Vagina (tissue), 2 donors: ENCODE results near the gene MTX3.

Source experiments
- POLR2A ChIP-seq, 2 donors: fragments of 450-650 bp; IDR thresholded peaks; one replicate each; pipeline ENCODE4 v1.6.1; 2017; ENCODE audit warnings: antibody characterized with exemption in 2 of 2, mild to moderate bottlenecking in 2 of 2, moderate library complexity in 2 of 2
- POLR2AphosphoS5 ChIP-seq, 2 donors: sonication (generic); formaldehyde crosslinking; IDR thresholded peaks; one replicate each; pipeline ENCODE4 v1.9.0; 2017; ENCODE audit warnings: antibody characterized with exemption in 2 of 2, mild to moderate bottlenecking in 2 of 2, low read depth in 1 of 2; ENCODE audit not compliant: insufficient read depth in 1 of 2
- TF ChIP-seq, protein P1 (sequence below), 3 experiments: fragments of 450-650 bp in 2 of 3; fragments of 200-600 bp in 1 of 3; sonication (generic) in 1 of 3; IDR thresholded peaks; one replicate each; pipeline ENCODE4 v1.5.1; 2017 to 2019; ENCODE audit warnings: antibody characterized with exemption in 3 of 3, mild to moderate bottlenecking in 2 of 3, moderate library complexity in 2 of 3

DNA sequence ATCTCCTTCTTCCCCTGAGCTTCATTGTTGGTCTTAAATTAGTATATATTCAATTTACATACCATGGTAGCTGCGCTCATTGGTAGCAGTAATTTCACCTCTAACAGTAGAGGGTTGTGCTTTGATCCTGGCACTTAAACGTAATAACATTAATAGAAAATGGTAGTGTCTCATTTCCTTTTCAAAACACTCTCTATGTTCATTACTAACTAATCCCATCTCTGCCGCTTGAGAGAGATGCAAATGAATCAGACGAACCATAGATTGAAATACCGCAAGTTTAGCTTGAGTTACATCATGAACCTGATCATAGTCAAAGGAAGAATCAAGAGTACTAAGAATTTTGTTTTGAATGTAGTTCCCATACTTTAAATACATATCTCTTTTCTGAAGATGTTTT, 46.3 kb upstream of the MTX3 start:
- TF ChIP-seq, protein P1, sequence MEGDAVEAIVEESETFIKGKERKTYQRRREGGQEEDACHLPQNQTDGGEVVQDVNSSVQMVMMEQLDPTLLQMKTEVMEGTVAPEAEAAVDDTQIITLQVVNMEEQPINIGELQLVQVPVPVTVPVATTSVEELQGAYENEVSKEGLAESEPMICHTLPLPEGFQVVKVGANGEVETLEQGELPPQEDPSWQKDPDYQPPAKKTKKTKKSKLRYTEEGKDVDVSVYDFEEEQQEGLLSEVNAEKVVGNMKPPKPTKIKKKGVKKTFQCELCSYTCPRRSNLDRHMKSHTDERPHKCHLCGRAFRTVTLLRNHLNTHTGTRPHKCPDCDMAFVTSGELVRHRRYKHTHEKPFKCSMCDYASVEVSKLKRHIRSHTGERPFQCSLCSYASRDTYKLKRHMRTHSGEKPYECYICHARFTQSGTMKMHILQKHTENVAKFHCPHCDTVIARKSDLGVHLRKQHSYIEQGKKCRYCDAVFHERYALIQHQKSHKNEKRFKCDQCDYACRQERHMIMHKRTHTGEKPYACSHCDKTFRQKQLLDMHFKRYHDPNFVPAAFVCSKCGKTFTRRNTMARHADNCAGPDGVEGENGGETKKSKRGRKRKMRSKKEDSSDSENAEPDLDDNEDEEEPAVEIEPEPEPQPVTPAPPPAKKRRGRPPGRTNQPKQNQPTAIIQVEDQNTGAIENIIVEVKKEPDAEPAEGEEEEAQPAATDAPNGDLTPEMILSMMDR (IDR thresholded peaks at IDR 0.05): no peak
- TF ChIP-seq POLR2AphosphoS5 (IDR thresholded peaks at IDR 0.05; ENCODE audit: insufficient read depth in 1 of 2, low read depth in 1 of 2) (no peak), POLR2A (IDR thresholded peaks at IDR 0.05) (no peak)
